ENCODE data around the gene IP6K1. TPM values are rescaled to one million over a fixed set of nuclear protein-coding genes. Genes with fewer than 3 reads are reported as not detected.
A peak's percentile ranks its signal among the peaks of the same experiment; 100 is the strongest.

IP6K1 gene
- total and polyA plus RNA-seq, 2 donors (not counting 1 experiment from before 2014, with no cell fraction given) = 27.8 to 77.8 TPM

DNA sequence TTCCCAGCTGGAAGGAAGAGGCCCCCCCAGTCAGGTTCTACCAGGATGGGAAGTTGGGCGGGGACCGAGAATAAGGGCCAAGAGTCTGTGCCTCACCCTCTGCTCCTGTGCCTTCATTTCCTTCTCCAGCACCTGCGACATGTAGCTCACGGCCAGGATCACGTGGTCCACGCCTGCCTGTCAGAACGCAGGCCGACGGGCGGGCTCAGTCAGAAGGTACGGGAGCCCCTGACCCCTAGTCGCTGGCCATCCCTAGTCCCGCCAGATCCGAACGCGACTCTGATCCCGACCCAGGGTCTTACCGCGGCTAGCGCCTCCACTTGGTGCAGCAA is 63.1 kb downstream of the IP6K1 start:
- Histone ChIP-seq H3K9me3 (ENCODE audit: control extremely low read depth in 1 of 3, control insufficient read depth in 2 of 3, insufficient read depth in 1 of 3, low read length in 2 of 3) (no peaks in the 10 kb centered on the region), H3K4me2 (replicated peaks; ENCODE audit: low read depth, low read length, poor library complexity, severe bottlenecking) (peak overlapping the region; percentile 97), H2AFZ (ENCODE audit: insufficient read depth, low read depth, low read length, poor library complexity, severe bottlenecking) (peak overlapping the region; percentile 53), H3K4me1 (ENCODE audit: control insufficient read depth in 2 of 2, insufficient read depth in 2 of 2, low read length in 2 of 2) (peaks cover 32 to 66% of the 10 kb centered on the region in 2 donors), H3K4me3 (ENCODE audit: control extremely low read depth in 1 of 5, extremely low read depth in 1 of 5, insufficient read depth in 1 of 5, low read depth in 2 of 5, low read length in 4 of 5) (peak overlapping the region; percentile 63 to 99 (median 92)), H3K36me3 (replicated peaks in 1 of 2; ENCODE audit: control extremely low read depth in 1 of 2, control insufficient read depth in 1 of 2, extremely low read depth in 1 of 2, insufficient read depth in 2 of 2, low read length in 1 of 2) (peaks cover 0 to 43% of the 10 kb centered on the region in 2 experiments), H3K27me3 (replicated peaks in 1 of 4; ENCODE audit: control extremely low read depth in 1 of 4, control insufficient read depth in 3 of 4, insufficient read depth in 4 of 4, low read length in 3 of 4) (no peaks in the 10 kb centered on the region), H3K9ac (ENCODE audit: low read length) (peak overlapping the region; percentile 98), H3K27ac (ENCODE audit: low read length in 2 of 2) (peak overlapping the region; percentile 94 to 100), H3K79me2 (ENCODE audit: control insufficient read depth, insufficient read depth, low read length) (peaks cover 4% of the 10 kb centered on the region), H4K20me1 (ENCODE audit: control insufficient read depth, insufficient read depth, low read length, poor library complexity, severe bottlenecking) (no peaks in the 10 kb centered on the region)
- Mint-ChIP-seq H3K4me1 (peaks cover 64% of the 10 kb centered on the region), H3K27me3 (no peaks in the 10 kb centered on the region), H3K9me3 (ENCODE audit: insufficient read depth) (no peaks in the 10 kb centered on the region), H3K4me3 (peak overlapping the region; percentile 96), H3K27ac (peak overlapping the region; percentile 97)
- ChIA-PET CTCF (interaction anchor here (1.1 kb wide), 1 partner anchor 183 kb away, joined by 4 read pairs; no protein-coding TSS in a partner anchor), POLR2A (interaction anchor here (0.5 to 2.1 kb wide), 5 partner anchors 8 to 92 kb away, joined by 3 to 7 read pairs (median 5); partner anchors contain the start of genes INKA1 and IP6K1)
- intact Hi-C loops (cut with micrococcal nuclease) = no loop called here
- DNase-seq (peak; percentile 78), ATAC-seq (ENCODE audit: low read depth) (no peak)
- WGBS (ENCODE audit: insufficient coverage) = under 1% methylated on average over 19 of the region's 20 CpGs
- TF ChIP-seq, protein P1, sequence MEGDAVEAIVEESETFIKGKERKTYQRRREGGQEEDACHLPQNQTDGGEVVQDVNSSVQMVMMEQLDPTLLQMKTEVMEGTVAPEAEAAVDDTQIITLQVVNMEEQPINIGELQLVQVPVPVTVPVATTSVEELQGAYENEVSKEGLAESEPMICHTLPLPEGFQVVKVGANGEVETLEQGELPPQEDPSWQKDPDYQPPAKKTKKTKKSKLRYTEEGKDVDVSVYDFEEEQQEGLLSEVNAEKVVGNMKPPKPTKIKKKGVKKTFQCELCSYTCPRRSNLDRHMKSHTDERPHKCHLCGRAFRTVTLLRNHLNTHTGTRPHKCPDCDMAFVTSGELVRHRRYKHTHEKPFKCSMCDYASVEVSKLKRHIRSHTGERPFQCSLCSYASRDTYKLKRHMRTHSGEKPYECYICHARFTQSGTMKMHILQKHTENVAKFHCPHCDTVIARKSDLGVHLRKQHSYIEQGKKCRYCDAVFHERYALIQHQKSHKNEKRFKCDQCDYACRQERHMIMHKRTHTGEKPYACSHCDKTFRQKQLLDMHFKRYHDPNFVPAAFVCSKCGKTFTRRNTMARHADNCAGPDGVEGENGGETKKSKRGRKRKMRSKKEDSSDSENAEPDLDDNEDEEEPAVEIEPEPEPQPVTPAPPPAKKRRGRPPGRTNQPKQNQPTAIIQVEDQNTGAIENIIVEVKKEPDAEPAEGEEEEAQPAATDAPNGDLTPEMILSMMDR (IDR thresholded peaks at IDR 0.05) = no peak
- TF ChIP-seq EZH2 (IDR thresholded peaks at IDR 0.05; ENCODE audit: borderline replicate concordance, insufficient read depth, low read depth, low read length, poor library complexity, severe bottlenecking) = no peak

DNA sequence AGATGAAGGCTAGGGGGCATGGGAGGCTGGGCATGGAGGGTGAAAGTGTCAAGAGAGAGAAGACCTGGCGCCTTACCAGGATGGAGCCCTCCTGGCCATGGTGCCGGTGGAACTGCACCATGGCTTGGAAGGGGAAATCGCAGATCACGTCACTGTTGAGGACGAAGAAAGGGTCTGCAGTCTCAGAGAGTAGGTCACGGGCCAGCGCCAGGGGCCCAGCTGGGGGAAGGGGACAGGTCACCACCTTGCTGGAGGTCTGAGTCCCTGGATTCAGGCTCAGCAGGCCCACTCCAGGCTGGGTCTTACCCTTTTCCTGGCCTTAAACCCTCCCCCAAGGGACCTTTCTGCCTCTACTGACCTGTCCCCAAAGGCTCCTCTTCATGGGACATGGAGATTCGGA is 63.4 kb downstream of the IP6K1 start:
- H3K4me1 Mint-ChIP-seq = peaks cover 64% of the 10 kb centered on the region

More for the DNA sequence above, 63.4 kb downstream of the IP6K1 start:
- POLR2A ChIA-PET = interaction anchor here (0.7 kb wide), 1 partner anchor 63 kb away, joined by 3 read pairs; the partner anchor contains the start of gene IP6K1
- peak overlapping the region; percentile 53 for H2AFZ ChIP-seq (ENCODE audit: insufficient read depth, low read depth, low read length, poor library complexity, severe bottlenecking)
- H3K4me3 Mint-ChIP-seq = peak overlapping the region; percentile 96
- H3K27me3 Mint-ChIP-seq = no peaks in the 10 kb centered on the region
- peak overlapping the region in 4 of 5 experiments; percentile 70 to 99 (median 92) for H3K4me3 ChIP-seq (ENCODE audit: control extremely low read depth in 1 of 5, extremely low read depth in 1 of 5, insufficient read depth in 1 of 5, low read depth in 2 of 5, low read length in 4 of 5)
- no peaks in the 10 kb centered on the region for H4K20me1 ChIP-seq (ENCODE audit: control insufficient read depth, insufficient read depth, low read length, poor library complexity, severe bottlenecking)
- peak overlapping the region; percentile 97 for H3K27ac Mint-ChIP-seq
- TF ChIP-seq EZH2 (IDR thresholded peaks at IDR 0.05; ENCODE audit: borderline replicate concordance, insufficient read depth, low read depth, low read length, poor library complexity, severe bottlenecking) = no peak
- TF ChIP-seq, protein P1 (IDR thresholded peaks at IDR 0.05) = no peak
- CTCF ChIA-PET = no interaction called here
- H3K36me3 ChIP-seq (replicated peaks in 1 of 2; ENCODE audit: control extremely low read depth in 1 of 2, control insufficient read depth in 1 of 2, extremely low read depth in 1 of 2, insufficient read depth in 2 of 2, low read length in 1 of 2) = peaks cover 0 to 41% of the 10 kb centered on the region in 2 experiments
- peaks cover 4% of the 10 kb centered on the region for H3K79me2 ChIP-seq (ENCODE audit: control insufficient read depth, insufficient read depth, low read length)
- intact Hi-C loops (cut with micrococcal nuclease) = no loop called here
- H3K9me3 Mint-ChIP-seq (ENCODE audit: insufficient read depth) = no peaks in the 10 kb centered on the region
- DNase-seq (no peak), ATAC-seq (ENCODE audit: low read depth) (no peak)
- peak overlapping the region; percentile 94 to 100 for H3K27ac ChIP-seq (ENCODE audit: low read length in 2 of 2)
- H3K9me3 ChIP-seq (ENCODE audit: control extremely low read depth in 1 of 3, control insufficient read depth in 2 of 3, insufficient read depth in 1 of 3, low read length in 2 of 3) = no peaks in the 10 kb centered on the region
- H3K4me1 ChIP-seq (ENCODE audit: control insufficient read depth in 2 of 2, insufficient read depth in 2 of 2, low read length in 2 of 2) = peaks cover 32 to 67% of the 10 kb centered on the region in 2 donors
- no peaks in the 10 kb centered on the region for H3K27me3 ChIP-seq (replicated peaks in 1 of 4; ENCODE audit: control extremely low read depth in 1 of 4, control insufficient read depth in 3 of 4, insufficient read depth in 4 of 4, low read length in 3 of 4)
- 88% methylated on average over 6 of the region's 8 CpGs for WGBS (ENCODE audit: insufficient coverage)
- H3K4me2 ChIP-seq (replicated peaks; ENCODE audit: low read depth, low read length, poor library complexity, severe bottlenecking) = peak overlapping the region; percentile 97
- peak overlapping the region; percentile 98 for H3K9ac ChIP-seq (ENCODE audit: low read length)
